Parathyroid adenoma (tissue), 2 donors: ENCODE results near the gene WDFY2.
"Not testable (repeated sequence)": the region's sequence is repeated elsewhere in the genome, so short reads cannot be mapped to it uniquely, and the experiment has no call there.

Experiments
- H2AFZ ChIP-seq: fragments of 300-600 bp; sonication (generic); one replicate; pipeline ENCODE4 v1.7.0; 2017; ENCODE audit warnings: antibody characterized with exemption, mild to moderate bottlenecking
- H3K27ac ChIP-seq: fragments of 300-600 bp; sonication (generic); one replicate; pipeline ENCODE4 v1.7.0; 2017
- H3K27me3 ChIP-seq: fragments of 300-600 bp; sonication (generic); one replicate; pipeline ENCODE4 v1.7.0; 2017; ENCODE audit warnings: low read length; ENCODE audit not compliant: control insufficient read depth, insufficient read depth
- H3K36me3 ChIP-seq: fragments of 300-600 bp; sonication (generic); one replicate; pipeline ENCODE4 v1.7.0; 2017; ENCODE audit warnings: low read length; ENCODE audit not compliant: control insufficient read depth, insufficient read depth
- H3K4me1 ChIP-seq: fragments of 300-600 bp; sonication (generic); one replicate; pipeline ENCODE4 v1.7.0; 2017; ENCODE audit warnings: control low read depth
- H3K4me2 ChIP-seq: fragments of 300-600 bp; sonication (generic); one replicate; pipeline ENCODE4 v1.7.0; 2017; ENCODE audit warnings: low read length
- H3K4me3 ChIP-seq: fragments of 300-600 bp; sonication (generic); one replicate; pipeline ENCODE4 v1.7.0; 2017; ENCODE audit warnings: low read depth, low read length
- H3K79me2 ChIP-seq: fragments of 300-600 bp; sonication (generic); one replicate; pipeline ENCODE4 v1.7.0; 2017; ENCODE audit warnings: control low read depth
- H3K9ac ChIP-seq: fragments of 300-600 bp; sonication (generic); one replicate; pipeline ENCODE4 v1.7.0; 2017; ENCODE audit warnings: mild to moderate bottlenecking
- H3K9me3 ChIP-seq: fragments of 300-600 bp; sonication (generic); one replicate; pipeline ENCODE4 v1.7.0; 2017; ENCODE audit warnings: low read length; ENCODE audit not compliant: control insufficient read depth
- CTCF ChIP-seq: fragments of 300-600 bp; sonication (generic); IDR thresholded peaks from one replicate; pipeline ENCODE4 v1.7.0; 2017; ENCODE audit warnings: antibody characterized with exemption, mild to moderate bottlenecking
- donor health status: primary hyperparathyroidism.

Gene WDFY2

DNA sequence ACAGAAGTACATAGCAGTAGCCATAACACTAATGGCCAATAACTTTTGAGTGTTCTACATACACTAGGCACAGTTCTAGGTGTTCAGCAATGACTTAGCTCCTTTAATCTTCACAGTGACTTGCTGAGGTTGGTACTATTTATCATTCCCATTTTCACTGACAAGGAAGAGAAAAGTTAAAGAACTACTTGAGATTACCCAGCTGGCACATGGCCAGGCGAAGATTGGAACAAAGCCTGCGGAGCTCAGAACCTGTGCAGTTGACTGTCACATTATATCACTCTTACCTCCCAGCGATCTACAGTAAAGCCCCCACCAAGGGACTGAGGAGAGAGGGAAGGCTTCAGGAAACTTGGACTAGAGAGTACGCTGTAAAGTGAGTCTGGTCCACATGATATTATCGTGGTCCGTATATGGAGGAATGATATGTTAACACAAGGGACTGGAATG, 42.4 kb upstream of the WDFY2 start:
- Histone ChIP-seq H2AFZ (peak overlapping the region; percentile 50), H3K79me2 (no peaks in the 10 kb centered on the region), H3K4me2 (peak overlapping the region; percentile 39), H3K36me3 (no peaks in the 10 kb centered on the region), H3K4me1 (peaks cover 4% of the 10 kb centered on the region), H3K4me3 (no peak overlapping the region), H3K9ac (no peak overlapping the region), H3K27me3 (no peaks in the 10 kb centered on the region), H3K9me3 (no peaks in the 10 kb centered on the region), H3K27ac (peak overlapping the region; percentile 25)
- no peak for TF ChIP-seq CTCF

GRCh38 chr13:51542346-51543242, 41.7 kb upstream of the WDFY2 start:
- Histone ChIP-seq H3K9ac (no peak overlapping the region), H3K4me2 (peak overlapping the region; percentile 54), H3K79me2 (no peaks in the 10 kb centered on the region), H3K9me3 (no peaks in the 10 kb centered on the region), H3K4me3 (peak overlapping the region; percentile 6), H3K27ac (peak overlapping the region; percentile 56), H2AFZ (peak overlapping the region; percentile 68), H3K36me3 (no peaks in the 10 kb centered on the region), H3K4me1 (peaks cover 4% of the 10 kb centered on the region), H3K27me3 (no peaks in the 10 kb centered on the region)
- no peak for TF ChIP-seq CTCF

- H3K36me3 ChIP-seq, H3K9me3 ChIP-seq, H2AFZ ChIP-seq, H3K79me2 ChIP-seq, H3K27me3 ChIP-seq, H3K4me2 ChIP-seq, H3K27ac ChIP-seq, H3K4me1 ChIP-seq, H3K4me3 ChIP-seq, H3K9ac ChIP-seq: not testable (repeated sequence)
Observed at GRCh38 chr13:51545446-51545845, 38.8 kb upstream of the WDFY2 start.

DNA sequence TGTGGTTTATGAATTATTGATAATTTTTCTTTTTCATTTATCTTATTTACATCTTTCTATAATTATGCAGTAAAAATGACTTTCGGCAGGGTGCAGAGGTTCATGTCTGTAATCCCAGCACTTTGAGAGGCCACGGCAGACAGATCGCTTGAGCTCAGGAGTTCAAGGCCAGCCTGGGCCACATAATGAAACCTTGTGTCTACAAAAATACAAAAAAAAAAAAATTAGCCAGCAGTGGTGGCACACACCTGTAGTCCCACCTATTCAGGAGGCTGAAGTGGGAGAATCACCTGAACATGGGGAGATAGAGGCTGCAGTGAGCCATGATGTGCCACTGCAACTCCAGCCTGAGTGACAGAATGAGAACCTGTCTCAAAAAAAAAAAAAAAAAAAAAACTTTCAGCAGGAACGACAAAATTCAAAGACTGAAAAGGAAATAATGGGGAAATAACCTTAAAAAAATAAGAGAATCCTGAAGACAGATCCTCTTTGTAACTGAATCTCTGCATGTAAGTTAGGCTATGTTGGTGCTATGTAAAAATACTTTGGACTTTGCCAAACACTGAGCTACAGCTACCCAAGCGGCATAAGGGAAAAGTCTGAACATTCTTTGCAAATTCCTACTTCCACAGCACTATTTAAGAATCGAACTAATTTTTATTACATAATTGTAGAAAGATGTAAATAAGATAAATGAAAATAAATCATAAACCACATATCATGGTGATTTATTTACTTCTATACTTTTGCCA, 36.7 kb upstream of the WDFY2 start:
- H3K9ac ChIP-seq: no peak overlapping the region
- no peak overlapping the region for H3K27ac ChIP-seq
- TF ChIP-seq CTCF: no peak
- no peak overlapping the region for H3K4me3 ChIP-seq
- peaks cover 4% of the 10 kb centered on the region for H3K4me1 ChIP-seq
- no peak overlapping the region for H3K4me2 ChIP-seq
- no peaks in the 10 kb centered on the region for H3K36me3 ChIP-seq
- no peak overlapping the region for H2AFZ ChIP-seq
- no peaks in the 10 kb centered on the region for H3K79me2 ChIP-seq
- H3K9me3 ChIP-seq: no peaks in the 10 kb centered on the region
- H3K27me3 ChIP-seq: no peaks in the 10 kb centered on the region

- Histone ChIP-seq H3K4me1 (peaks cover 6% of the 10 kb centered on the region), H3K79me2 (no peaks in the 10 kb centered on the region), H3K4me2 (no peak overlapping the region), H3K4me3 (no peak overlapping the region), H2AFZ (no peak overlapping the region), H3K27me3 (no peaks in the 10 kb centered on the region), H3K9me3 (no peaks in the 10 kb centered on the region), H3K9ac (no peak overlapping the region), H3K27ac (no peak overlapping the region), H3K36me3 (no peaks in the 10 kb centered on the region)
- TF ChIP-seq CTCF: no peak
Observed at GRCh38 chr13:51549050-51549449, 35.2 kb upstream of the WDFY2 start.
